Erythroblast (primary cell): ENCODE measurements around the gene TEX50.
"Not testable (repeated sequence)": the region's sequence is repeated elsewhere in the genome, so short reads cannot be mapped to it uniquely, and the experiment has no call there.

ENCODE experiments used
- DNase-seq, 2 experiments: peaks; one replicate each; lab custom pipeline; 2025; lab: John Stamatoyannopoulos, UW
- GATA1 ChIP-seq: IDR thresholded peaks from 2 replicates; pipeline ENCODE4 v1.6.1; 2011; ENCODE audit warnings: low read depth, mild to moderate bottlenecking, control low read depth, low read length, moderate library complexity
- POLR2A ChIP-seq: IDR thresholded peaks from 2 replicates; pipeline ENCODE4 v1.6.1; 2011; ENCODE audit warnings: mild to moderate bottlenecking, low read length

The TEX50 gene, protein sequence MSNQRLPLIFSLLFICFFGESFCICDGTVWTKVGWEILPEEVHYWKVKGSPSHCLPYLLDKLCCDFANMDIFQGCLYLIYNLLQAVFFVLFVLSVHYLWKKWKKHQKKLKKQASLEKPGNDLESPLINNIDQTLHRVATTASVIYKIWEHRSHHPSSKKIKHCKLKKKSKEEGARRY

DNA sequence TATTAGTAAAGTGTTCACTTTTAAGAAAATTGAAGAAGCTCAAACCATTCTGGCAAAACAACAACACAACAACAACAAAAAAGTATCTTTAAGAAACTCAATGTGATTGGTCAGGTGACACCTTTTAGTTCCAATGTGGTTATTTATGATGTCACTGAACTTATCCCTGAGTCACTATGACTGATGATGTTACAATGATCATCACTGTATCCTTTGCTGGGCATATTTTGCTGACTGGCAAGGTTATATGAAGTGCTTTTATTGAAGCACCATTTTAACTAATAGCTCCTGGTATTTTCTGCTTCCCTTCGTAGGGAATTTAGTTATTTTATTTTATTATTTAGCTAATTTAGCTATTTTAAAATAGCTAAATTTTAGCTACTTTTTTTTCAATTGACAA, at the start of gene TEX50:
Gene TEX50 (plus strand): TSS at position 223 of the 400 bp plus-strand sequence. CDS start 184 bp downstream, outside the sequence.
- TF ChIP-seq GATA1 (no peak), POLR2A (no peak)
- peak; percentile 26 to 67 for DNase-seq

DNA sequence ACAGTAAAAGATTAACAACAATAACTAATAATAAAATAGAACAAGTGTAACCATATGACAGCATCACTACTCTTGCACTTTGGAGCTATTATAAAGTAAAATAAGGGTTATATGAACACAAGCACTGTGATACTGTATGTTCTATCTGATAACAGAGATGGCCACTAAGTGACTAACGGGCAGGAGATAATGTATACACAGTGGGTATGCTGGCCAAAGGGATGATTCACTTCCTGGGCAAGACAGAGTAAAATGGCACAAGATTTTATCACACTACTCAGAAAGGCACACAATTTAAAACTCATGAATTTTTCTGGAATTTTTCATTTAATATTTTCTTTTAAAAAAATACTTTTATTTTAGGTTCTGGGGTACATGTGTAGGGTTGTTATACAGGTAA, 44.6 kb upstream of the TEX50 start:
- peak; percentile 17 to 32 for DNase-seq
- TF ChIP-seq GATA1 (no peak), POLR2A (no peak)

DNA sequence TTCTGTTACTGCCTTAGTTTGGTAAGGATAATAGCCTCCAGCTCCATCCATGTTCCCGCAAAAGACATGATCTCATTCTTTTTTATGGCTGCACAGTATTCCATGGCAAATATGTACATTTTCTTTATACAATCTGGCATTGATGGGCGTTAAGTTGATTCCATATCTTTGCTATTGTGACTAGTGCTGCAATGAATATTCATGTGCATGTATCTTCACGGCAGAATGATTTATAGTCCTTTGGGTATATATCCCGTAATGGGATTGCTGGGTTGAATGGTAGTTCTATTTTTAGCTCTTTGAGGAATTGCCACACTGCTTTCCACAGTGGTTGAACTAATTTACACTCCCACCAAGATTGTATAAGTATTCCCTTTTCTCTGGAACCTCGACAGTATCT, 44.0 kb upstream of the TEX50 start:
- not testable (repeated sequence) for DNase-seq

DNA sequence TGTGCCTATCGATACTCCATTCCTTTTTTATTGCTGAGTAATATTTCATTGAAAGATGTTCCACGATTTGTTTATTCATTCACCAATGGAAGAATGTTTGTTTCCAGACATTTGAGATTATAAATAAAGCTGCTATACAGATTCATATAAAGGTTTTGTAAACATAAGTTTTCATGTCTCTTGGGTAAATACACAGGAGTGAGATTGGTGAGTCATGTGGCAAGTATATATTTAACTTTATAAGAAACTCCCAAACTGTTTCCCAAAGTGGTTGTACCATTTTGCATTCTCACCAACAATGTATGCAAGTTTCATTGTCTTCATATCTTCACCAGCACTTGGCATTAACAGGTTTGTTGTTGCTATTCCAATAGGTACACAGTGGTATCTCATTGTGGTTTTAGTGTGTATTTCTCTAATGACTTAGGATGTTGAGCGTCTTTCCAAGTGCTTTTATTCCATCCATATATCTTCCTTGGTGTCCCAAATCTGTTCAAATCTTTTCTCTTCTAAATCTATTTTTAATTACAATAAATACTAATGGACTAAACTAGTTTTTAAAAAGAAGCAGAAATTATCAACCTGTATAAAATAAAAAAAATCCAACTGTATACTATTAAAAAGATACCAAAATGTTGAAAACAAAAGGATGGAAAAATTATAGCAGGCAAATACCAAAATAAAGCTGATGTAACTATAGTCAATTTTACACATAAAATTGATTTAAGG, 38.9 kb upstream of the TEX50 start:
- no peak for DNase-seq
- TF ChIP-seq GATA1 (no peak), POLR2A (no peak)

DNA sequence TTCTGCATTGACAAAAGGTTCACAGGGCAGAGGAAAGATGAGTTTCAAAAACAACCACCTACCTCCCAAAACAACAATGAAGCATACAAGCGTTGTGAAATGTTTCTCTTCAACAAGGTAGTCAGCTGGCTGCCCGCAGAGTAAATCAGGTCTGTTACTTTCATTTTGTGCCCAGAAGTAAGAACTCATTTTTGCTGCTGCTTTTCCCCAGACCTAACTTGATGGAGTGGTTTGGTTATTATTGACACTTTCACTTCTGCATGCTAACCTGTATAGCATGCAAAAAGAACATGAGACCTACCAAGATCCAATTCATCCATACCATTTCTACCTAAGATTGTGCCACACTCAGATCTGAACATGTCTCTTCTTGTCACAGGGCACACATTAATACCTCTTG, 33.5 kb upstream of the TEX50 start:
- no peak for DNase-seq
- TF ChIP-seq POLR2A (no peak), GATA1 (no peak)

DNA sequence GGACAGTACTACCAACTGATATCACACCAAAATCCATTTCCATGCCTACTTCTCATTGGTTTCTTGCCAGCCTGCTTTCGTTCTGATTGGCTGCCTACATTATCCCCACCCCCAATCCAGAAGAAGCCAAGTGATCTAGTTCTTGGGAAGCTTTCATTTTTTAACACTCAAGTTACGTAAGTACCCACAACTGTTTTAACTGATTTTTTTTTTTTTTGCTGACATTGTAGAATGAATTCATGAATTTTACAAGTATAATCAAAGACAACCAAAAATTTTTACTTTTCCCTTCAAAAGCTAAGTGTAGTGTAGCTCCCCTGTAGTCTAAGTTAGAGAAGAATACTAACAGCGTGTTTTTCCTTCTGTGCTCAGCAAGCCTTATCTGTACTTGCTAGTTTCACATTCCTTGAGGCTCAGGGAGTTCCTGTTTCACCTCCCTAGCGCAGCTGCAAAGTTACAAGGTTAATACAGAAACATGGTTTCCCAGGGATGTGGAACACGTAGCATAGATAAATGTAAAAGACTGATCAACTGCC, 32.0 kb upstream of the TEX50 start, which contains the start of gene SLC9C2:
Gene SLC9C2 (minus strand): TSS at position 17 of the 536 bp plus-strand sequence. CDS start 1,296 bp downstream, outside the sequence.
- no peak for TF ChIP-seq POLR2A
- TF ChIP-seq GATA1: no peak
- peak; percentile 6 to 9 for DNase-seq

DNA sequence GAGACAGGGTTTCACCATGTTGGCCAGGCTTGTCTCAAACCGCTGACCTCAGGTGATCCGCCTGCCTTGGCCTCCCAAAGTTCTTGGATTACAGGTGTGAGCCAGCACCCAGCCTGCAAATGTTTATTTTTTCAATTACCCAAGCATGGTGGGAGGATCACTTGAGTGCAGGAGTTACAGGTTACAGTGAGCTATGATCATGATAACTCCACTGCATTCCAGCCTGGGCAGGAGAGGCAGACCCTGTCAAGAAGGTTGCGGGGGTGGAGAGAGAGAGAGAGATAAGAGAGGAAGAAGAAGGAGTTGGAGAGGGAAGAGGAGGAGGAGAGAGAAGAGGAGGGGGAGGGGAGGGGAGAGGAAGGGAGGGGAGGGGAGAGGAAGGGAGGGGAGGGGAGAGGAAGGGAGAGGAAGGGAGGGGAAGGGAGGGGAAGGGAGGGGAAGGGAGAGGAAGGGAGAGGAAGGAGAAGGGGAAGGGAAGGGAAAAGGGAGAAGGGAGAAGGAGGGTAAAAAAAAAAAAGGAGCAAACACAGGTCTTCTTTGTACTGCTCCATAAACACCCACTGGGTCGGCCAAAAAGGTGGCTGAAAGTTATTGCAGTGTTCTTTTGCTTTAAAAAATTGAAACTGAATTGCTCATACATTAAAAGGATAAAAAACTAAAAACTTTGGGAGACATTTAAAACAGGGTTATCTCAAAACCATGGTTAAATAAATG, 26.5 kb upstream of the TEX50 start:
- TF ChIP-seq POLR2A: no peak
- no peak for TF ChIP-seq GATA1
- no peak for DNase-seq

DNA sequence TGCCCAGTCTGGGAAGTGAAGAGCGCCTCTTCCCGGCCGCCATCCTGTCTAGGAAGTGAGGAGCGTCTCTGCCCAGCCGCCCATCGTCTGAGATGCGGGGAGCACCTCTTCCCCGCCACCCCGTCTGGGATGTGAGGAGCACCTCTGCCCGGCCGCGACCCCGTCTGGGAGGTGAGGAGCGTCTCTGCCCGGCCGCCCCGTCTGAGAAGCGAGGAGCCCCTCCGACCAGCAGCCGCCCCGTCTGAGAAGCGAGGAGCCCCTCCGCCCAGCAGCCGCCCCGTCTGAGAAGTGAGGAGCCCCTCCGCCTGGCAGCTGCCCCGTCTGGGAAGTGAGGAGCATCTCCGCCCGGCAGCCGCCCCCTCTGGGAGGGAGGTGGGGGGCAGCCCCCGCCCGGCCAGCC, 22.1 kb upstream of the TEX50 start:
- DNase-seq: not testable (repeated sequence)

DNA sequence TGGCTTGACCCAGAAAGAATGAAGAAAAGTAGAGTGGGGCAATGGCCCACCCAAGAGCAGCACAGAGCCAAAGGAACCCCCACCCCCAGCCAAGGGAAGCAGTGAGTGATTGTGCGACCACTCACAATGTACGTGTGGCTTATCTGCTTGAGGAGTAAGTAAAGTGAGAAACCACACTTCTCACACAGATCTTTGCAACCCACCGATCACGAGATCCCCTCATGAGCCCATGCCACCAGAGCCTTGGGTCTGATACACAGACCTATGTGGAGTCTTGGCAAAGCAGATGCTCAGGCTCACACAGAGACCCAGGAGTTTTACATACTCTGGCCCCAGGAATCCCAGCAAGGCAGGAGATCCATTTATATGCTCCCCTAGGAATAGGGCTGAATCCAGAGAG, 18.3 kb upstream of the TEX50 start:
- DNase-seq: no peak
- TF ChIP-seq GATA1 (no peak), POLR2A (no peak)

DNA sequence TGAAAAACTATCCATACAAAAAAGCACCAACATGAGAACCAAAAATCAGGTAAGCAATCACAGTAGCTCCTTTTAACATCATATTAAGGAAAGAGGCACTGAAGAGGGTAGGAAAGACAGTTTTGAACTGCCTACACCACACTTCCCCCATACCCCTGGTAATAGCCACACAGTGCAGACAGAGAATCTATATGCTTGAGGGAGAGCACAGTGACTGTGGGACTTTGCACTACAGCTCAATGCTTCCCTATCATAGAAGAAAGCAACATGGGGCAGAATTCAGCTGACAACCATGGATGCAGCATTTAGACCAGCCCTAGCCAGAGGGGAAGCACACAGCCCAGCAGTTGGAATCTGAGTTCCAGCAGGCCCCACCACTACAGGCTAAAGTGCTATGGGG, 7.9 kb upstream of the TEX50 start:
- TF ChIP-seq POLR2A (no peak), GATA1 (no peak)
- no peak for DNase-seq

DNA sequence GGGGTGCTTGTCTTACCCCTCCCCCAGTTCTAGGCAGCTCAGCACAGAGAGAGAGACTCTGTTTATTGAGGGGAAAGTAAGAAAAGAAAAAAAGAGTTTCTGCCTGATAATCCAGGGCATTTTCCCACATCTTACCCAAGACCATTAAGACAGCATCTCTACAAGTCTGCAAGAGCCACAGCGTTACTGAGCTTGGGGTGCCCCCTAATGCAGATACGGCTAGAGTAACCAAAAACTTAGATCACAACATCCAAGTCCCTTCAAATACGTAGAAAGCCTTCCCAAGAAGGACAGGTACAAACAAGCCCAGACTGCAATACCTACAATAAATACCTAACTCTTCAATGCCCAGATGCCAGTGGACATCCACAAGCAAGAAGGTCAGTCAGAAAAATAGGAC, 6.2 kb upstream of the TEX50 start:
- no peak for TF ChIP-seq GATA1
- no peak for TF ChIP-seq POLR2A
- DNase-seq: peak; percentile 22 to 30

DNA sequence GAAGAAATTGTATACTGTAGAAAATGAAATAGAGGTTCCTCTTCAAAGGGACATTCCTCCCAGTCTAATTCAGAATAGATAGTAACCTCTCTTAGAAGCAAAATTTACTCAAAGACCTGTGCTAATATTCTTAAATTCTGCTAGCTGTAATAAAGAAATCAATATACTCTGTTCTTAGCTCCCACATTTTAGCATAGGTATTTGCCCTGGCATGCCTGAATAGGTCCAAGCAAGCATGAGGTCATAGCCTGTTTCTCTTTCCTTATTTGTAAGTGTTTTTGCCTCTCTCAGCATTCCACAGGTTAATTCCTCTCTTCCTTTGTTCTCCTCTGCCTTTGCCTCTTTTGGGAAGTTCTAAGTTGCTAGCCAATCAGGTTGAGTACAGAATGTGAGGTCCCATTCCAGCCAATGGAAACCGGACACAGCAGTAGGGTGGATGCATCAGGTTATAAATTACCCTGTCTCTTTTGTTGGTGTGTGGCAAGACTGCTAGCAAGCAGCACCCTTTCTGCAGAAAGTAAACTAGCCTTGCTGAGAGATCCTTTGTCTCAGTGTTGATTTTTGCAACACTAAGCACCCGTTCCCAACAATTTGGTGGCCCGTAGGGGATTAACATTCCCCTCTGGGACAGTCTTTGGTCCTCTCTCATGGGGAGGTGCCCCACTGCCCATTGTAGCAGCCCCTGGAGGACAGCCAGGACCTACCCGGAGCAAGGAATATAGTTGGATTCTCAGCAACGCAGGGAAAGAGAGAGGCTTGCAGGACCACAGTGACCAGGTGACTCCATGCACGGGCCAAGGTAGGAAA, 2.3 kb downstream of the TEX50 start:
- DNase-seq: not testable (repeated sequence)
